ENCODE measurements around the gene IER5L. TPM values are rescaled to one million over a fixed set of nuclear protein-coding genes. Genes with fewer than 3 reads are reported as not detected.

The IER5L gene
- total and polyA plus RNA-seq, 9 of the 15 experiments (the other 6 are each of a cell fraction or from before 2014, with no cell fraction given) = 0.14 to 11.9 (median 0.52) TPM

- no TSS peak for BruUV-seq (replicated peaks)
- Histone ChIP-seq H3K27me3 (ENCODE audit: control insufficient read depth in 2 of 2, insufficient read depth in 2 of 2, low read length in 2 of 2) (no peaks in the 10 kb centered on the region), H3K9me3 (replicated peaks; ENCODE audit: control insufficient read depth, insufficient read depth, low read depth, low read length) (no peaks in the 10 kb centered on the region), H4K20me1 (replicated peaks; ENCODE audit: control insufficient read depth, insufficient read depth, low read length) (no peaks in the 10 kb centered on the region), H3K9me1 (ENCODE audit: control insufficient read depth, insufficient read depth, low read length) (no peaks in the 10 kb centered on the region), H2AFZ (ENCODE audit: low read depth, low read length) (no peak overlapping the region), H3K4me3 (no peak overlapping the region), H3K36me3 (ENCODE audit: control insufficient read depth, insufficient read depth, low read length) (peaks cover 58% of the 10 kb centered on the region; the same call in 2 of the 3 replicates), H3K4me1 (replicated peaks in 1 of 2; ENCODE audit: control insufficient read depth in 2 of 2, insufficient read depth in 2 of 2, low read length in 2 of 2) (peaks cover 19 to 50% of the 10 kb centered on the region in 2 experiments), H3K79me2 (ENCODE audit: control insufficient read depth, insufficient read depth, low read length) (peaks cover 17% of the 10 kb centered on the region), H3K4me2 (ENCODE audit: insufficient read depth, low read length) (no peak overlapping the region), H3K27ac (ENCODE audit: extremely low read depth, low read depth, low read length) (no peak overlapping the region), H3K9ac (ENCODE audit: insufficient read depth in 1 of 2, low read depth in 2 of 2, low read length in 2 of 2) (peak overlapping the region in 1 of 2 experiments; percentile 79; a peak in 2 of 4 replicates)
- ATAC-seq = no peak
- FAIRE-seq = no peak
- intact Hi-C loops (cut with micrococcal nuclease) = no loop called here
- 100% methylated on average over 2 of the region's 2 CpGs for WGBS (ENCODE audit: insufficient coverage, low coverage, missing lambda C conversion rate)
- POLR2A ChIA-PET = no interaction called here
- in situ Hi-C loops (cut with MboI) = no loop called here
- CTCF ChIA-PET (ENCODE audit: low intra/inter-chr PET ratio) = no interaction called here
- DNase-seq (ENCODE audit: extremely low read depth in 1 of 4, low spot score in 3 of 4) = no peak
- TF ChIP-seq DMBX1 (CRISPR knock-in tag; IDR thresholded peaks at IDR 0.05; ENCODE audit: borderline replicate concordance) (no peak), TCF7L2 (IDR thresholded peaks at IDR 0.05; ENCODE audit: low read depth, low read length) (no peak), HNRNPH1 (optimal IDR thresholded peaks at IDR 0.05; ENCODE audit: low read depth, low read length) (no peak), ZNF518B (CRISPR knock-in tag; IDR thresholded peaks at IDR 0.05) (no peak), KDM5B (IDR thresholded peaks at IDR 0.05; ENCODE audit: insufficient replicate concordance, low read depth, low read length) (no peak), SP2 (IDR thresholded peaks at IDR 0.05; ENCODE audit: extremely low read depth, low read depth, low read length, poor library complexity, severe bottlenecking) (no peak), STAG1 (CRISPR knock-in tag; IDR thresholded peaks at IDR 0.05; ENCODE audit: borderline replicate concordance) (no peak), SREBF1 (IDR thresholded peaks at IDR 0.05; ENCODE audit: borderline replicate concordance, low read depth, low read length) (no peak), USF2 (CRISPR knock-in tag; IDR thresholded peaks at IDR 0.05) (no peak), ZNF12 (CRISPR knock-in tag; IDR thresholded peaks at IDR 0.05) (no peak), CHD4 (IDR thresholded peaks at IDR 0.05; ENCODE audit: insufficient read depth, insufficient replicate concordance, low read depth, low read length, poor library complexity, severe bottlenecking) (no peak), FOXK2 (conservative IDR thresholded peaks at IDR 0.05 in 1 of 2, IDR thresholded peaks at IDR 0.05 in 1 of 2; ENCODE audit: low read depth in 2 of 2) (no peak), U2AF1 (optimal IDR thresholded peaks at IDR 0.05; ENCODE audit: low read depth, low read length) (no peak), MITF (IDR thresholded peaks at IDR 0.05) (no peak), ZNF174 (CRISPR knock-in tag; IDR thresholded peaks at IDR 0.05) (no peak), ZBTB8A (IDR thresholded peaks at IDR 0.05; ENCODE audit: partially characterized antibody) (no peak), MEF2D (tag; conservative IDR thresholded peaks at IDR 0.05; ENCODE audit: low read depth) (no peak), CREM (IDR thresholded peaks at IDR 0.05; ENCODE audit: low read depth) (no peak)
These were observed 32.7 kb downstream of the IER5L start for GRCh38 chr9:129145316-129145715.

Data from K562 (cell line).